SK-N-SH (cell line): ENCODE measurements around the gene MSN. TPM values are rescaled to one million over a fixed set of nuclear protein-coding genes. Genes with fewer than 3 reads are reported as not detected.

Source experiments
- CTCF ChIA-PET: fragments of 300-600, 350-600 bp; formaldehyde crosslinking; extraction: SDS; loops from one replicate; lab custom pipeline; 2021; lab: Yijun Ruan, JAX
- POLR2A ChIA-PET: fragments of 350-600 bp; sonication (Branson Sonifier 250); formaldehyde crosslinking; extraction: SDS; loops from one replicate; lab custom pipeline; 2020; ENCODE audit warnings: antibody characterized with exemption, inconsistent platforms; lab: Yijun Ruan, JAX
- DNase-seq: peaks from one replicate; pipeline ENCODE4 v3.0.0; 2012
- H2AFZ ChIP-seq: fragments of 200-600 bp; sonication (generic); 2 replicates; pipeline ENCODE4 v1.8.1; 2016; ENCODE audit warnings: antibody characterized with exemption, mild to moderate bottlenecking, low read depth
- H3F3A ChIP-seq: fragments of 200-600 bp; sonication (generic); replicated peaks from 2 replicates; pipeline ENCODE3; 2016; ENCODE audit warnings: antibody characterized with exemption, mild to moderate bottlenecking; ENCODE audit not compliant: insufficient read depth
- H3K27ac ChIP-seq, 2 experiments: fragments of 200-500 bp in 1 of 2; fragments of 200-600 bp in 1 of 2; sonication (Bioruptor generic) in 1 of 2; sonication (generic), shearing (Covaris generic) in 1 of 2; 2 replicates each; pipeline versions ENCODE4 v1.5.1 to v1.6.1; 2014 to 2016; ENCODE audit warnings: low read depth in 2 of 2, inconsistent platforms in 1 of 2, low read length in 1 of 2, mild to moderate bottlenecking in 1 of 2, mixed read lengths in 1 of 2
- H3K27me3 ChIP-seq: fragments of 200-600 bp; sonication (generic), shearing (Covaris generic); 2 replicates; pipeline ENCODE4 v1.6.1; 2016; ENCODE audit warnings: mixed run types; ENCODE audit not compliant: insufficient read depth
- H3K36me3 ChIP-seq, 2 experiments: fragments of 200-500 bp in 1 of 2; fragments of 200-600 bp in 1 of 2; sonication (Bioruptor generic) in 1 of 2; sonication (generic) in 1 of 2; replicated peaks in 1 of 2; 2 replicates each; pipeline versions ENCODE3 to v1.5.1; 2014 to 2016; ENCODE audit warnings: low read length in 1 of 2, mild to moderate bottlenecking in 1 of 2; ENCODE audit not compliant: insufficient read depth in 2 of 2, control insufficient read depth in 1 of 2
- H3K4me1 ChIP-seq, 2 experiments: fragments of 200-500 bp in 1 of 2; fragments of 200-600 bp in 1 of 2; sonication (Bioruptor generic) in 1 of 2; sonication (generic), shearing (Covaris generic) in 1 of 2; 2 replicates each; pipeline versions ENCODE4 v1.5.1 to v1.6.1; 2014 to 2016; ENCODE audit warnings: low read depth in 1 of 2, low read length in 1 of 2, mixed run types in 1 of 2; ENCODE audit not compliant: insufficient read depth in 2 of 2, control insufficient read depth in 1 of 2
- H3K4me2 ChIP-seq: fragments of 200-600 bp; sonication (generic), shearing (Covaris generic); 2 replicates; pipeline ENCODE4 v1.6.1; 2017; ENCODE audit warnings: mixed run types
- H3K4me3 ChIP-seq, 2 experiments: fragments of 200-500 bp in 1 of 2; fragments of 200-600 bp in 1 of 2; sonication (Bioruptor generic) in 1 of 2; sonication (generic), shearing (Covaris generic) in 1 of 2; 2 replicates each; pipeline versions ENCODE4 v1.5.1 to v1.8.1; 2014 to 2016; ENCODE audit warnings: low read depth in 2 of 2, inconsistent platforms in 1 of 2, low read length in 1 of 2, mild to moderate bottlenecking in 1 of 2, mixed read lengths in 1 of 2, moderate library complexity in 1 of 2
- H3K79me2 ChIP-seq: fragments of 200-600 bp; sonication (generic); 2 replicates; pipeline ENCODE4 v1.8.1; 2017; ENCODE audit warnings: mild to moderate bottlenecking; ENCODE audit not compliant: insufficient read depth
- H3K9ac ChIP-seq: fragments of 200-600 bp; sonication (generic); 2 replicates; pipeline ENCODE4 v1.6.1; 2017; ENCODE audit warnings: mixed run types
- H3K9me2 ChIP-seq: fragments of 200-600 bp; sonication (generic); 2 replicates; pipeline ENCODE4 v1.6.1; 2017; ENCODE audit warnings: mixed run types
- H3K9me3 ChIP-seq: fragments of 200-600 bp; sonication (generic); 2 replicates; pipeline ENCODE4 v1.6.1; 2017; ENCODE audit warnings: mixed run types, mild to moderate bottlenecking, moderate library complexity
- H4K20me1 ChIP-seq: fragments of 200-600 bp; sonication (generic); 2 replicates; pipeline ENCODE4 v1.6.1; 2017; ENCODE audit warnings: mild to moderate bottlenecking, mixed run types; ENCODE audit not compliant: insufficient read depth
- CHD2 ChIP-seq: fragments of 150-350 bp; IDR thresholded peaks from 2 replicates; pipeline ENCODE4 v1.6.1; 2018; ENCODE audit warnings: low read length; ENCODE audit not compliant: partially characterized antibody
- ELF1 ChIP-seq: IDR thresholded peaks from 2 replicates; pipeline ENCODE4 v1.4.0; 2012
- FOSL2 ChIP-seq: IDR thresholded peaks from 2 replicates; pipeline ENCODE4 v1.4.0; 2012; ENCODE audit warnings: low read depth, mild to moderate bottlenecking, moderate library complexity, borderline replicate concordance
- FOXJ3 ChIP-seq: sonication (generic); formaldehyde crosslinking; IDR thresholded peaks from 2 replicates; pipeline ENCODE4 v1.5.1; 2020; ENCODE audit warnings: mild to moderate bottlenecking, missing genetic modification reagents
- GABPA ChIP-seq: IDR thresholded peaks from 2 replicates; pipeline ENCODE4 v1.4.0; 2012; ENCODE audit warnings: low read depth, mild to moderate bottlenecking
- JUND ChIP-seq: IDR thresholded peaks from 2 replicates; pipeline ENCODE4 v1.4.0; 2012
- MXI1 ChIP-seq: IDR thresholded peaks from 2 replicates; pipeline ENCODE4 v1.6.1; 2012; ENCODE audit warnings: mild to moderate bottlenecking, low read depth, low read length, improper control_type of control experiment
- NRF1 ChIP-seq: IDR thresholded peaks from 2 replicates; pipeline ENCODE4 v1.6.1; 2012; ENCODE audit warnings: low read depth, mild to moderate bottlenecking, low read length
- RAD21 ChIP-seq: IDR thresholded peaks from 2 replicates; pipeline ENCODE4 v1.6.1; 2012; ENCODE audit warnings: mild to moderate bottlenecking, low read length
- TAF1 ChIP-seq: IDR thresholded peaks from 2 replicates; pipeline ENCODE4 v1.6.1; 2012; ENCODE audit warnings: low read depth, mild to moderate bottlenecking, low read length, moderate library complexity, borderline replicate concordance
- TCF12 ChIP-seq: IDR thresholded peaks from 2 replicates; pipeline ENCODE4 v1.4.0; 2012
- TEAD4 ChIP-seq: IDR thresholded peaks from 2 replicates; pipeline ENCODE4 v1.4.0; 2012; ENCODE audit warnings: mild to moderate bottlenecking, borderline replicate concordance; ENCODE audit not compliant: insufficient read depth
- WGBS: methylation state at CpG from one replicate; pipeline ENCODE4 v1.1.6; 2017; ENCODE audit warnings: low lambda C conversion rate; 5-methylcytosine and 5-hydroxymethylcytosine counted together
- polyA plus RNA-seq, 3 experiments: library from polyadenylated mRNA; depleted of rRNA; stranded (reverse); fragments of >200 nt; gene quantifications; 2 replicates each; pipeline ENCODE4 v1.2.3, GENCODE V29; 2012
- TF ChIP-seq, protein P1 (sequence below): IDR thresholded peaks from 2 replicates; pipeline ENCODE4; 2012
- TF ChIP-seq, protein P2 (sequence below): fragments of 200-600 bp; sonication (generic); IDR thresholded peaks from 2 replicates; pipeline ENCODE4 v1.6.1; 2017; ENCODE audit warnings: antibody characterized with exemption, mild to moderate bottlenecking, moderate library complexity
- TF ChIP-seq, protein P3 (sequence below): IDR thresholded peaks from 2 replicates; pipeline ENCODE4 v1.4.0; 2012; ENCODE audit warnings: low read depth, borderline replicate concordance
- TF ChIP-seq, protein P4 (sequence below): IDR thresholded peaks from 2 replicates; pipeline ENCODE4 v1.4.0; 2012; ENCODE audit warnings: low read depth, borderline replicate concordance
- TF ChIP-seq, protein P5 (sequence below): fragments of 150-350 bp; IDR thresholded peaks from 2 replicates; pipeline ENCODE4 v1.6.1; 2016; ENCODE audit warnings: mild to moderate bottlenecking, low read depth, low read length
- TF ChIP-seq, protein P6 (sequence below): IDR thresholded peaks from 2 replicates; pipeline ENCODE4 v1.4.0; 2012; ENCODE audit warnings: low read depth

MSN gene
- polyA plus RNA-seq, 1 of the 3 experiments (the other 2 are of a cell fraction) = 189 TPM

DNA sequence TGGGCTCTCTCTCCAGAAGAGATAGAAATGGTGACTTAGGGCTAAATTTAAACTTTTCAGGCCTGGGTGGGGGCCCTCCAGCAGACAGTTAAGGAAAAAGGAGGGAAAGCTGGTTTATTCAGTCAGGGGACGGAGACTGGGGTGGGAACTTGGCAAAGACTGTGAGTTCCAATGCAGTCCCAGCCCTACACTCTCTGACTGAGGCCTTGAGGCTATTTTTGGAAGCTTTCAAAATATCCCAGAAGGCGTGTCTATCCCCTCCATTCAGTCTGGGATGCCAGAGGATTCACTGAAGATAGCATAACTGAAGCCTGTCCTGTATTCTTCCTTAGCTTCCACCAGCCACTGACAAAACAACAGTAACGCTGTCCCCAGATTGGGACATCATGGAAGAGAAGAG, 32.1 kb upstream of the MSN start:
- no peaks in the 10 kb centered on the region; the same call in 1 of the 2 replicates for H3K27me3 ChIP-seq
- no peaks in the 10 kb centered on the region for H3F3A ChIP-seq
- H3K9me3 ChIP-seq = no peaks in the 10 kb centered on the region
- H4K20me1 ChIP-seq = no peaks in the 10 kb centered on the region
- WGBS = 33% methylated on average over 3 of the region's 3 CpGs
- H3K9ac ChIP-seq = no peak overlapping the region
- H3K27ac ChIP-seq = peak overlapping the region in 1 of 2 experiments; percentile 40; a peak in 1 of 4 replicates
- H3K36me3 ChIP-seq = no peaks in the 10 kb centered on the region
- CTCF ChIA-PET = no interaction called here
- POLR2A ChIA-PET = interaction anchor here (0.7 kb wide), 1 partner anchor 10 kb away, joined by 3 read pairs; no protein-coding TSS in a partner anchor
- DNase-seq = no peak
- H3K4me3 ChIP-seq = no peak overlapping the region
- no peaks in the 10 kb centered on the region for H3K79me2 ChIP-seq
- H3K4me2 ChIP-seq = no peak overlapping the region
- H2AFZ ChIP-seq = no peak overlapping the region
- TF ChIP-seq FOSL2 (no peak), TAF1 (no peak), TEAD4 (no peak), CHD2 (no peak), MXI1 (no peak), GABPA (no peak), RAD21 (no peak), FOXJ3 (CRISPR knock-in tag) (no peak), NRF1 (no peak), ELF1 (no peak), TCF12 (no peak), JUND (no peak)
- TF ChIP-seq, protein P1, sequence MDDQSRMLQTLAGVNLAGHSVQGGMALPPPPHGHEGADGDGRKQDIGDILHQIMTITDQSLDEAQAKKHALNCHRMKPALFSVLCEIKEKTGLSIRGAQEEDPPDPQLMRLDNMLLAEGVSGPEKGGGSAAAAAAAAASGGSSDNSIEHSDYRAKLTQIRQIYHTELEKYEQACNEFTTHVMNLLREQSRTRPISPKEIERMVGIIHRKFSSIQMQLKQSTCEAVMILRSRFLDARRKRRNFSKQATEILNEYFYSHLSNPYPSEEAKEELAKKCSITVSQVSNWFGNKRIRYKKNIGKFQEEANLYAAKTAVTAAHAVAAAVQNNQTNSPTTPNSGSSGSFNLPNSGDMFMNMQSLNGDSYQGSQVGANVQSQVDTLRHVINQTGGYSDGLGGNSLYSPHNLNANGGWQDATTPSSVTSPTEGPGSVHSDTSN = no peak
- TF ChIP-seq, protein P2, sequence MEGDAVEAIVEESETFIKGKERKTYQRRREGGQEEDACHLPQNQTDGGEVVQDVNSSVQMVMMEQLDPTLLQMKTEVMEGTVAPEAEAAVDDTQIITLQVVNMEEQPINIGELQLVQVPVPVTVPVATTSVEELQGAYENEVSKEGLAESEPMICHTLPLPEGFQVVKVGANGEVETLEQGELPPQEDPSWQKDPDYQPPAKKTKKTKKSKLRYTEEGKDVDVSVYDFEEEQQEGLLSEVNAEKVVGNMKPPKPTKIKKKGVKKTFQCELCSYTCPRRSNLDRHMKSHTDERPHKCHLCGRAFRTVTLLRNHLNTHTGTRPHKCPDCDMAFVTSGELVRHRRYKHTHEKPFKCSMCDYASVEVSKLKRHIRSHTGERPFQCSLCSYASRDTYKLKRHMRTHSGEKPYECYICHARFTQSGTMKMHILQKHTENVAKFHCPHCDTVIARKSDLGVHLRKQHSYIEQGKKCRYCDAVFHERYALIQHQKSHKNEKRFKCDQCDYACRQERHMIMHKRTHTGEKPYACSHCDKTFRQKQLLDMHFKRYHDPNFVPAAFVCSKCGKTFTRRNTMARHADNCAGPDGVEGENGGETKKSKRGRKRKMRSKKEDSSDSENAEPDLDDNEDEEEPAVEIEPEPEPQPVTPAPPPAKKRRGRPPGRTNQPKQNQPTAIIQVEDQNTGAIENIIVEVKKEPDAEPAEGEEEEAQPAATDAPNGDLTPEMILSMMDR = no peak
- TF ChIP-seq, protein P3, sequence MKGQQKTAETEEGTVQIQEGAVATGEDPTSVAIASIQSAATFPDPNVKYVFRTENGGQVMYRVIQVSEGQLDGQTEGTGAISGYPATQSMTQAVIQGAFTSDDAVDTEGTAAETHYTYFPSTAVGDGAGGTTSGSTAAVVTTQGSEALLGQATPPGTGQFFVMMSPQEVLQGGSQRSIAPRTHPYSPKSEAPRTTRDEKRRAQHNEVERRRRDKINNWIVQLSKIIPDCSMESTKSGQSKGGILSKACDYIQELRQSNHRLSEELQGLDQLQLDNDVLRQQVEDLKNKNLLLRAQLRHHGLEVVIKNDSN = no peak
- TF ChIP-seq, protein P4, sequence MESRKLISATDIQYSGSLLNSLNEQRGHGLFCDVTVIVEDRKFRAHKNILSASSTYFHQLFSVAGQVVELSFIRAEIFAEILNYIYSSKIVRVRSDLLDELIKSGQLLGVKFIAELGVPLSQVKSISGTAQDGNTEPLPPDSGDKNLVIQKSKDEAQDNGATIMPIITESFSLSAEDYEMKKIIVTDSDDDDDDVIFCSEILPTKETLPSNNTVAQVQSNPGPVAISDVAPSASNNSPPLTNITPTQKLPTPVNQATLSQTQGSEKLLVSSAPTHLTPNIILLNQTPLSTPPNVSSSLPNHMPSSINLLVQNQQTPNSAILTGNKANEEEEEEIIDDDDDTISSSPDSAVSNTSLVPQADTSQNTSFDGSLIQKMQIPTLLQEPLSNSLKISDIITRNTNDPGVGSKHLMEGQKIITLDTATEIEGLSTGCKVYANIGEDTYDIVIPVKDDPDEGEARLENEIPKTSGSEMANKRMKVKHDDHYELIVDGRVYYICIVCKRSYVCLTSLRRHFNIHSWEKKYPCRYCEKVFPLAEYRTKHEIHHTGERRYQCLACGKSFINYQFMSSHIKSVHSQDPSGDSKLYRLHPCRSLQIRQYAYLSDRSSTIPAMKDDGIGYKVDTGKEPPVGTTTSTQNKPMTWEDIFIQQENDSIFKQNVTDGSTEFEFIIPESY = no peak
- TF ChIP-seq, protein P5, sequence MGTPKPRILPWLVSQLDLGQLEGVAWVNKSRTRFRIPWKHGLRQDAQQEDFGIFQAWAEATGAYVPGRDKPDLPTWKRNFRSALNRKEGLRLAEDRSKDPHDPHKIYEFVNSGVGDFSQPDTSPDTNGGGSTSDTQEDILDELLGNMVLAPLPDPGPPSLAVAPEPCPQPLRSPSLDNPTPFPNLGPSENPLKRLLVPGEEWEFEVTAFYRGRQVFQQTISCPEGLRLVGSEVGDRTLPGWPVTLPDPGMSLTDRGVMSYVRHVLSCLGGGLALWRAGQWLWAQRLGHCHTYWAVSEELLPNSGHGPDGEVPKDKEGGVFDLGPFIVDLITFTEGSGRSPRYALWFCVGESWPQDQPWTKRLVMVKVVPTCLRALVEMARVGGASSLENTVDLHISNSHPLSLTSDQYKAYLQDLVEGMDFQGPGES = no peak
- TF ChIP-seq, protein P6, sequence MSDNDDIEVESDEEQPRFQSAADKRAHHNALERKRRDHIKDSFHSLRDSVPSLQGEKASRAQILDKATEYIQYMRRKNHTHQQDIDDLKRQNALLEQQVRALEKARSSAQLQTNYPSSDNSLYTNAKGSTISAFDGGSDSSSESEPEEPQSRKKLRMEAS = no peak
- no peaks in the 10 kb centered on the region for H3K4me1 ChIP-seq
- no peaks in the 10 kb centered on the region for H3K9me2 ChIP-seq
